GM21515 (cell line): ENCODE results near the gene CARM1.

Experiments
- ATAC-seq: cut with Tn5 transposase; IDR thresholded peaks from one replicate; pipeline ENCODE4 v1.9.1; 2021; ENCODE audit not compliant: unreplicated experiment

CARM1 gene

GRCh38 chr19:10899151-10899653 lies 27.8 kb downstream of the CARM1 start:
- no peak for ATAC-seq

GRCh38 chr19:10907925-10908324 lies 36.6 kb downstream of the CARM1 start:
- ATAC-seq: no peak

GRCh38 chr19:10908380-10908960 lies 37.1 kb downstream of the CARM1 start:
- no peak for ATAC-seq

GRCh38 chr19:10911579-10912363 lies 40.4 kb downstream of the CARM1 start:
- ATAC-seq: no peak

- no peak for ATAC-seq
Observed at GRCh38 chr19:10912619-10913018, 41.3 kb downstream of the CARM1 start.

- no peak for ATAC-seq
Observed at GRCh38 chr19:10913716-10914340, 42.5 kb downstream of the CARM1 start.

- no peak for ATAC-seq
Observed at GRCh38 chr19:10915130-10916091, 44.1 kb downstream of the CARM1 start.

GRCh38 chr19:10916602-10917001 lies 45.2 kb downstream of the CARM1 start:
- ATAC-seq: no peak

GRCh38 chr19:10918359-10918758 lies 47.0 kb downstream of the CARM1 start:
- ATAC-seq: no peak

- no peak for ATAC-seq
Observed at GRCh38 chr19:10919352-10920287, 48.3 kb downstream of the CARM1 start.

GRCh38 chr19:10920288-10920655 lies 48.9 kb downstream of the CARM1 start:
- ATAC-seq: no peak

- no peak for ATAC-seq
Observed at GRCh38 chr19:10920781-10921180, 49.4 kb downstream of the CARM1 start.

- no peak for ATAC-seq
Observed at GRCh38 chr19:10921199-10921909, 50.0 kb downstream of the CARM1 start.

- no peak for ATAC-seq
Observed at GRCh38 chr19:10921910-10922637, 50.7 kb downstream of the CARM1 start.

GRCh38 chr19:10922638-10923014 lies 51.3 kb downstream of the CARM1 start:
- ATAC-seq: no peak

- no peak for ATAC-seq
Observed at GRCh38 chr19:10923260-10924112, 52.1 kb downstream of the CARM1 start.

- no peak for ATAC-seq
Observed at GRCh38 chr19:10924597-10924996, 53.2 kb downstream of the CARM1 start.
